HG03432 (cell line): ENCODE results near the gene IPPK.

Experiments
- ATAC-seq: cut with Tn5 transposase; IDR thresholded peaks from one replicate; pipeline ENCODE4 v1.9.1; 2021; ENCODE audit warnings: mild to moderate bottlenecking, moderate library complexity; ENCODE audit not compliant: unreplicated experiment

Gene IPPK

GRCh38 chr9:92658176-92658575 is 11.8 kb downstream of the IPPK start:
- no peak for ATAC-seq

DNA sequence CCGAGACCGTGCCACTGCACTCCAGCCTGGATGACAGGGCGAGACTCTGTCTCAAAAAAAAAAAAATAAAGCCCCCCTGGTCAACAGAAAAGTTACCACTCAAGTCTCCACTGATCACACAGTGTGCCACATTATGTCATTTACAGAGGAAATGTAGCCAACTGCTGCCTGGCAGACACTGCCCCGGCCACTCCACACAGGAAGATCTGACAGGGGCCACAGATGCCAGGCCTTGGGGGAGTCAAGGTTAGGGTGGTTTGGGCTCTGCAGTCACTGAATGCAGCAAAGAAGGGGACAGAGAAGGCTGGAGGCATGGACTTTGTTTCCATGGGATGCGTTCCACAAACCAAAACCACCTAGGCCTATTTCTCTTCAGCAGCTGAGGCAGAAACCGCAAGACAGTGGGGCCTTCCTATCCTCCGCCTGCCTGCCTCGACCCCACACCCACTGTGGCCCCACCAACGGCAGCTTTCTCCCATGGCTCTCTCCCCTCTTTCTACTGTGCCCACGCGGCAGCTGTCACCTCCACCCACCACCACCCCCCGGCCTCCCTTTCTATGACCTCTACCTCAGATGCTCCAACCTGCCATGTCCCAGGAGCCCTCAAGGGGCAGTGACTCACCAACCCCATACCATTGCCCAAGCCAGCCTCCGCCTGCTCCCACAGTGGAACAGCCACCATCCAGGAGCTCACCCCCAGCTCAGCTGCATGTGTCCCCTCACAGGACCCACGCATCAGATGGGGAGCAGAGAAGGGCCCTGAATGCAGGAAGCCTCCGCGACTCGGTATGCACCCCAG is 12.4 kb downstream of the IPPK start:
- ATAC-seq, result no peak

DNA sequence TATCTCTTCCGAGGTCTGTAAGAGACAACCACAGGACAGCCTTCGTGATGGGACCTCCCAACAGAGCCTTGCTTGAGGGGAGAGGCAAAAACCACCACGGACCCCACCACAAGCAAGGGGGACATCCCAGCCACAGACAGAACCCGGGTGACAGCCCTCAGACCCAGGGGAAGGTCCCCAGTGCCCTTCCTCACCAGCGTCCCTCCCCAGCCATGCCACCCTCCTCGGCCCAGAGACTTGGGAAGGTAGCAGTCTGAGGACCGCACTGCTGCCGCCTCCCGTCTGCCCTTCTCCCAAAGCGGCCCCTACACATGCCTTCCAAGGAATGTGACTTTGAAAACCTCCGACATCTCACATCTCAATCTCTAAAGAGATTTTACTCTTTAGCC is 13.4 kb downstream of the IPPK start:
- ATAC-seq, result no peak

- no peak for ATAC-seq
Measured at GRCh38 chr9:92655896-92656536, 13.9 kb downstream of the IPPK start.

DNA sequence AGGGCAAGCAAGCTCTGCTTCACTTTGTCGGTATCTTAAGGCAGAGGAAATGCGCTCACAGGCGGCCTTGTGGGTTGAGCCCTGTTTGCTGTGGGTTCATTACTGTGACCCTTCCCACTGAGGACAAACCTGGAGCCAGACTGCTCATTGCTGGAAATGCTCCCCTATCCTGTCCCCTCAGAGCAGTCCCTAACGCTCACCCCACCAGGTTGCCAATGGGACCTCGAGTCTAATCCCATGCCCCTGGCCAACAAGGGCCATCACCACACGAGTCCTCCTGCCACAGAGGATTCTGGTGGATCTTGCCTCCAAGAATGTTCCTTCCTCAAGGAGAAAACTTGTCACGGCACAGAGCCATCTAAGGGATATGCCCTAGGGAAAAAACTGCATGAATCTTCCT is 14.6 kb downstream of the IPPK start:
- no peak for ATAC-seq

DNA sequence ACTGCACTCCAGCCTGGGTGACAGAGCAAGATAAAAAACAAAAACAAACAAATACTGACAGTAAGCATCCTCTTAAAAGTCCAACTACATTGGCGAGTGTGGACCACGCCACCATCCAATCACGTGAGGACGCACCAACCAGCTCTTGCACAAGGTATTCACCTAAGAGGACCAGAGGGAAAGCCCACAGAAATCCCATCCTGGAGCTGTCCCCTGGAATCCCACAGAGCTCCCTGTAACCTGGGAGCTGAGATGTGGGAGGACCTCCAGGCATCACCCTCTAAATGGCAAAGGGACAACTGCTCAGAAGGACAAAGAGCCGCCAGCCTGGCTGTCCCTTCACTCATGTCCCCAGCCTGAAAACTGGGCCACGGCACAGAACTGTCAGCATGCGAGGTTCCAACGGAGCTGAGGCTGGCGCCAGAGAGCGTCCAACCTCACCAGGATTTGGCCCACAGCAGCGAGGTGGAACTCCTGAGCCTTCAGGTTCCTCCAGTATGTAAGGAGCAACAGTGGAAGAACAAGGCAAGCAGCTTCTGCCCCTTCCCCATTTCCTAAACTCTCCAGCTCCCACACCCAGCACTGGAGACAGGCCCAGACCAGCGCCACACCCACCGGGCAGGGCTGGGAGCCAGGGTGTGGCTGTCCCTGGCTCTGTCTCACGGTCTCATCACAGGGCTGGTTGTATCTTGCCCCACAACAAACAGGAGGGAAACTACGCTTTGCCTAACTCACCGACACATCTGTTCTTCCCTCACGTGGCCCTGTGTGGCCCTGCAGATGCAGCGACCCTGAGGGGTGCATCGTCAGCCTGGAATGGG is 15.2 kb downstream of the IPPK start:
- ATAC-seq, result no peak

GRCh38 chr9:92652461-92652860 is 17.5 kb downstream of the IPPK start:
- ATAC-seq, result no peak

DNA sequence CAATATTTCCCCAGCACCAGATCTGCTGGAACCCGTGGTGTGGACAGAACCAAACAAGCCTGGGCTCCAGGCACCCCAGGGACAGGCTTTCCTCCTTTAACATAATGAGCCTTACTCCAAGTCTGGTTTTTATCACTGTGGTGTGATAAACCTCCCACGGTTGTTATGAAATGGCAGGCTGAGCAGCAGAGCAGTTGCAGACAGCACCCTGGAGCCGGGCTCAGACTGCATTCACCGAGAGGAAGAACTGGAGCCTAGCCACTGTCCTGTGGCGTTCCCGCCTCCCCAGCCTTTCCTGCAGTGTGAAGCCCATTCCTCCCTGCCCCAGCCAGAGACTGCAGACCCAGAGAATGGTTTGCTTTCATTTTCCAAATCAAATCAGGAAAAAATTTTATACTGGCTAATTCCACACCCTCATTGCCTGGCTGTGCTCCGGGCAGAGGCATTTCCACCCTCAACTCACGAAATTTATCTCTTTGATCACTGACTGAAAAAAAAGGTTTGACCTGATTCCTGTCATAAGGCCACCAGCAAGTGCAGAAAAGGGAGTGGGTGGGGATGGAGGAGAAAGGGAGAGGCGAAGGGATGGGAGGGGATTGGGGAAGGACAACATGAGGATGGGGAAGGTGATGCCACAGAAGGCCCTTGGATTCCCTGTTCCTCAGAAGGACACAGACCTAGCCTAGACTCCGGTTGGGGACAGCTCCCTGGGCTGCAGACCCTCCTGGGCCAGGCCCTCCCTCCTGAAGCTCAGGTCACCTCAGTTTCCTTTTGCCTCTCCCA is 18.9 kb downstream of the IPPK start:
- no peak for ATAC-seq

GRCh38 chr9:92650296-92650695 is 19.6 kb downstream of the IPPK start:
- ATAC-seq, result no peak

GRCh38 chr9:92649007-92649406 is 20.9 kb downstream of the IPPK start:
- ATAC-seq, result no peak

DNA sequence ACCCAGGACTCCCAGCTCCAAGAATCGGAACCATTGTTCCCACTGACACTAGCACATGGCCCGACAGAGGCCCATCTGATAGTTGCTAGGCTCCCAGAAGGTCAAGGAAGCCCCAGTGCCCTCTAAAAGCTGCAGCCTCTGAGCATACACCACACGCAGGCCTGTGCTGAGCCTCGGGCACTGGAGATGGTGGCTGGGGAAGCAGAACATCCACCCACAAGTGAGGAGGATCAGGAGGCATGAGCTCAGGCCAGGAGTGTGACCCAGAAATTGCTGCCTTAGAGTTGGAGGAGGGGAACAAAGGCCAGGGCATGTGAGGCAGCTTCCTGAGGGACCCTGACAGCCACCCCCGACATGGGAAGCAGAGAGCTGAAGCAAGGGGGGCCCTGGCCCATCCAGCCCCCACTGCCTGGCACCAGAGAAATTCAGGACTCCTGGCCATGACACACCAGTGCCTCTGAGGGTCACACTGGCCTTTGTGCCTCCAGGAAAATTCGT is 21.4 kb downstream of the IPPK start:
- no peak for ATAC-seq

DNA sequence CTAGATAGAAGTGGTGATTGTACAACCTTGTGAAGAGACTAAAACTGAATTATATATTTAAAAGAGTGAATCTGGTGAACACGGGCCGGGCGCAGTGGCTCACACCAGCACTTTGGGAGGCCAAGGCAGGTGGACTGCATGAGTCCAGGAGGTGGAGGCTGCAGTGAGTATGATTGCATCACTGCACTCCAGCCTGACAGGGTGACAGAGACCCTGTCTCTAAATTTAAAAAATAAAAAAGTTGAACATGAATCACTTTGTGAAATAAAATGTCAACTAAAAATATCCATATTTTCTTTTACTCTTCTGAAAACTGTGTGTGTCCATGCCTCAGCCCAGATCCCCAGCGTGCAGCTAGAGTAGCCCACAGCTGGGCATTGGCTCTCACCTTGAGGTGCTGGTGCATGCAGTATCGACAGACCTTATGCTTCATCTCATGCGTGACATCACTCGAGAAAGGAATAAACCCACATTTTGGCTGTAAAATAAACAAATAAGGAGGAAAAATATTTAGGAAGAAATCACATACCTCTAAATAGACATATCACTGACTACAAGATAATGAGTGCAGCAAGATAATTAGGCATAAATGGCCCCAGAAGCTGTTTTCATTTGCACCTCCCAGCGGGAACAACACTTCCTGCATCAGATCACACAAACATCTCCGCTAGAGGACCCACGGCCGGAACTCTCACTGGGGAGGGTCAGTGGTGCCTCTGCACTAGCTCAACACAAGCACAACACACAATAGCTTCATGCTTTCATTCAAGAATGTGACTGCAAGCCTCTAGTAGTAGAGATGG is 22.1 kb downstream of the IPPK start:
- no peak for ATAC-seq

DNA sequence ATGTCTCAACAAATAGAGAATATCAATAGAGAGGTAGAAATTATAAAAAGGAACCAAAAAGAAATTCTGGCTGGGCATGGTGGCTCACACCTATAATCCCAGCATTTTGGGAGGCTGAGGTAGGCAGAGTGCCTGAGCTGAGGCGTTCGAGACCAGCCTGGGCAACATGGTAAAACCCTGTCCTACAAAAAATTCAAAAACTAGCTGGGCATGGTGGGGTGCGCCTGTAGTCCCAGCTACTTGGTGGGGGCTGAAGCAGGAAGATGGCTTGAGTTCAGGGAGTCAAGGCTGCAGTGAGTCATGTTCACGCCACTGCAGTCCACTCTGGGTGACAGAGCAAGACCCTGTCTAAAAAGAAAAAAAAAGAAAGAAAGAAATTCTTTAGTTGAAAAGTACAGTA is 24.9 kb downstream of the IPPK start:
- no peak for ATAC-seq

DNA sequence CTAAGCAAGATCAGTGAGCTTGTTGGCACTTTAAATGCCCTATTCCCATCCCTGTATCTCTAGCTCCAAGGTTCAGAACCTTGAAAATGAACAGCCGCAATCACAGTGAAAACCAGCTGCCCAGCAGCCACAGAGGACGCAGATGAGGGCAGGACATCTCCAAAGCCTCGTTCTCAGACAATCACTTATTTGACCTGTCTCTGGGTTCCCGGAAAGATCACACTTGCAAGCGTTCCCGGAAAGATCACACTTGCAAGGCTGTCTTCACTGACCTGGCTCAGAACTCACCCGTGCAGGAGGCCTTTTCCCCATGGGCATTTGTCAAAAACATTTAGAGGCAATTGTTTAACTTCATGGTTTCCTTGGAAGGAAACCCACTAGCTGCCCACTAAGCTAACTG is 25.7 kb downstream of the IPPK start:
- ATAC-seq, result no peak

GRCh38 chr9:92642564-92642963 is 27.4 kb downstream of the IPPK start:
- ATAC-seq, result no peak

DNA sequence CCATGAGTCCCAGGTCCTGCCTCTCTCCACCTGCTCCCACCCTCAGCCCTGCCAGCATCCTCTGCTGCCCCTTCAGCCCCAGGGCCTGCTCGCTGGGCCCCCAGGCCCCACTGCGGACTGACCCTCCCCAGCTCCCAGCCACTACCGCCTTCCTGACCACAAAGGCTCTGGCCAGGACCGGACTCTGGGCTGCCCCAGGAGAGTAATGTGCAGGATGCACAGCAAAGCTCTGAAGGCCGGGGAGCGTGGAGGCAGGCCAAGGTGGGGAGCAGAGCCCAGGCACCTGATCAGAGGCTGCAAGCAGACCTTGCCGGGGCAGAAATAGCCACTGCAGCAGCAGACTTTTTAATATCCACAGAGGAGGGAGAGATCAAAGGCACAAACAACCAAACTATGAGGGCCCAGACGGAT is 27.9 kb downstream of the IPPK start:
- no peak for ATAC-seq

DNA sequence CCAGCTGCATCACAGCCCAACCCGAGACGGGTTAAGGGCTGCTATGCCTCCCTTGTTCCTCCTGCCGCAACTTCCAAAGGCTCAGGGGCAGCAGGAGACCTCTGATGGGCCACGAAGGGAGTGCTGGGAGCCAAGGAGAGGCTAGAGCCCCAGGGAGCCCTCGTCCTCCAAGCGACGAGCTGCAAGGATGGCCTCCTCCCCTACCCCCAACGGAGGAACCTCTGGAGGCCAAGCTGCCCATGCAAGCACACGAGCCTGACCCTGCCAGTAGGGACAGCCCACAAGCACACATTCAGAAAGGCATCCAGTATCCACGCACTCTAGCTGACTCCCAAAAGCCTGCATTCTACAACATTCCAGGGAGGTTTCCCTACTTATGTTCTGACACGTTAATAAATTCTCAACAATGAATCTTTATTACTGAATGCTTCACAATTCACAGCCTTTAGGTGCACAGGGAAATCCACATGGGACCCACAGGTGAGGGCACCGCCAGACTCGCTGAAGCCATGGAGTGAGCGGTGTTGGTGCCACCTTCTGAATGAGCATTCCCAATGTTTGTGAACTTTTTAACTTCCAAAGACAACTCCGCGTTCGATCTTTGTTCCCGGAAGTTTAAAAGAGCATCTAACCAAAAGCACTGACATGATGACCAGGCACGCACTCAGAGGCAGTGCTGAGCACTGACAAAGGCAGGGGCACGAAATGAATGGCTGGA is 28.7 kb downstream of the IPPK start:
- no peak for ATAC-seq

DNA sequence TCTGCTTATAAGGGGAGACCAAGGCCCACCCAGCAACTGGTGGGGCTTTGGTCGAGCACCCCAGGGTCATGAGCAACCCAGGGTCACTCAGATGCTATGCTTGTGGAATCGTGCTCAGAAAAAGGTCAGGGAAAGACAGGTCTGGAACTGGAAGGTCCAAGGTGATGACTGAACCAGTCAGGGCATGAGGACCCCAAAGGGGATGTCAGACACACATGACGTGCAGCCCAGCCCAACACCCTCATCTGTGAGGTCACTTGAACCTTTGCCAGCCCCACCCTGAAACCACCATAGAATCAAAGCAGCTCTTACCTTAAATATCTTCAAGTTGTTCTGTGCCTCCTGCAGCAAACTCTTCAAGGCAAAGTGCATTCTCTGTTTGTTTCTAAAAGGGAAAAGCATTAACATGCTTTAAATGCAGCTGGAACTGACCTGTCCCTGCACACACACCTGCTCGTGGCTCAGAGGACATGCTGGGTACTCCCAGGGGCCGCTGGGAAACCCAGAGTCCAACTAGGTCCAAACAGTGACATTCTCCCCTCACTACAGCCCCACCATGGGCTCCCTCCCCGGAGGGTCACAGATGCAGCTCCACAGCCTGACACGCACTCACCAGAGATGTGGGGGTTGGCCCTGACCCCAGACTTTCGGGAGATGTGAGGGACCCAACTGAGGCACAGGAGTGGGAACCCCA is 29.4 kb downstream of the IPPK start:
- ATAC-seq, result no peak

DNA sequence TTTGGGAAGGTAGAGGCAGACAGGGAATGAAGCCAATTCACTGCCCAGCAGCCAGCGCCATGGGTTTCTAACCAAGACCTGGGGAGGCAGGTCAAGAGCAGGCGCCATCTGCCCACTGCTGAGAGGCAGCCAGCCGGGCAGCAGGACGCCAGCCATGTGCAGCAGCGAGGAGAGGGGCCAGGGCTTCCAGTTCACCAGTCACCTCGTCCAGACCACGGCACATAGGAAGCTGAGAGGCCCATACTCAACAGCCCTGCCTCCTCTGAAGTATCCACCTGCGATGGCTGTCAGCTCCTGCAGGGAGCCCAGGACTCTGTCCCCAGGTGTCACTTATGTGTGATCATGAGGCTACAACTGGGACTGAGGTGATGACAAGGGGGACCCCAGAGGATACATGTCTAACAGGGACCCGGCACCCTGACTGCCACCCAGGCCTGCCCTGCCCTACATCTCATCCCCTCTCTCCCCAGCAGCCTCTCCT is 30.1 kb downstream of the IPPK start:
- ATAC-seq, result no peak
